Activated naive CD4-positive, alpha-beta T cell treated with anti-CD3 and anti-CD28 coated beads, Interleukin-2, amount 10 ng/mL, durations not matched to agents 7 days and 5 days (primary cell): ENCODE measurements around the gene OR5AC2.
A peak's percentile ranks its signal among the peaks of the same experiment; 100 is the strongest.

Source experiments
- CTCF ChIA-PET: fragments of 350-600 bp; sonication (Branson Sonifier 250); formaldehyde crosslinking; loops from one replicate; lab custom pipeline; 2021; ENCODE audit warnings: antibody characterized with exemption; lab: Charles Lee
- DNase-seq: peaks from one replicate; pipeline ENCODE4 v3.0.0-alpha.2; 2020
- H3K27ac Mint-ChIP-seq: one replicate; pipeline ENCODE4 v1.8.0; 2021; ENCODE audit warnings: mild to moderate bottlenecking, moderate library complexity, mixed read lengths
- H3K27me3 Mint-ChIP-seq: one replicate; pipeline ENCODE4 v1.8.0; 2021; ENCODE audit warnings: mild to moderate bottlenecking, mixed read lengths
- H3K36me3 Mint-ChIP-seq: one replicate; pipeline ENCODE4 v1.8.0; 2021; ENCODE audit warnings: mixed read lengths
- H3K4me1 Mint-ChIP-seq: one replicate; pipeline ENCODE4 v1.8.0; 2021; ENCODE audit warnings: mixed read lengths
- H3K4me3 Mint-ChIP-seq: one replicate; pipeline ENCODE4 v1.8.0; 2021; ENCODE audit warnings: mild to moderate bottlenecking, moderate library complexity, mixed read lengths
- H3K9me3 Mint-ChIP-seq: one replicate; pipeline ENCODE4 v1.8.0; 2021; ENCODE audit warnings: mixed read lengths

Gene OR5AC2, protein sequence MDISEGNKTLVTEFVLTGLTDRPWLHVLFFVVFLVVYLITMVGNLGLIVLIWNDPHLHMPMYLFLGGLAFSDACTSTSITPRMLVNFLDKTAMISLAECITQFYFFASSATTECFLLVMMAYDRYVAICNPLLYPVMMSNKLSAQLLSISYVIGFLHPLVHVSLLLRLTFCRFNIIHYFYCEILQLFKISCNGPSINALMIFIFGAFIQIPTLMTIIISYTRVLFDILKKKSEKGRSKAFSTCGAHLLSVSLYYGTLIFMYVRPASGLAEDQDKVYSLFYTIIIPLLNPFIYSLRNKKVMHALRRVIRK

DNA sequence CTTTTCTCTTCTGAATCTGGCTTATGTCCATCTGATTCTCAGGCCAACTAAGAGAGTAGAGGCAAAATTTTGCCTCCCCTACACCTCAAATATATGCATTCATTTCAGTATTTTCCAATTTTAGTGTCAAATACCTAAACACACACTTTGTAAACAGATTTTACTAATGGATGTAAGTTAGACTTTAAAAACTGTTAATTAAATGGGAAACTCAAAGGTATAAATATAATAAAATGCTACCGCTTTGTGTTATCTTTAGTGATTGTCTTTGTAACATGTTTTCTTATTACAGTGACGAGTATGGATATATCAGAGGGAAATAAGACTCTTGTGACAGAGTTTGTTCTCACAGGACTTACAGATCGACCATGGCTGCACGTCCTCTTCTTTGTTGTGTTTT is at the start of gene OR5AC2:
OR5AC2 (plus strand) TSS at position 301 of the 400 bp plus-strand sequence; CDS start at position 301, 0 bp downstream.
- H3K27ac Mint-ChIP-seq = no peak within 1 kb of the TSS
- DNase-seq = no peak
- CTCF ChIA-PET = no interaction called here
- H3K27me3 Mint-ChIP-seq = no peaks in the 10 kb centered on the region
- H3K36me3 Mint-ChIP-seq = no peaks in the 10 kb centered on the region
- no peaks in the 10 kb centered on the region for H3K9me3 Mint-ChIP-seq
- no peak within 1 kb of the TSS for H3K4me3 Mint-ChIP-seq
- H3K4me1 Mint-ChIP-seq = no peaks in the 10 kb centered on the region

- Mint-ChIP-seq H3K27ac (peak overlapping the region; percentile 59), H3K36me3 (no peaks in the 10 kb centered on the region), H3K4me3 (no peak overlapping the region)
These were observed 48.7 kb upstream of the OR5AC2 start for GRCh38 chr3:98038286-98038685.

DNA sequence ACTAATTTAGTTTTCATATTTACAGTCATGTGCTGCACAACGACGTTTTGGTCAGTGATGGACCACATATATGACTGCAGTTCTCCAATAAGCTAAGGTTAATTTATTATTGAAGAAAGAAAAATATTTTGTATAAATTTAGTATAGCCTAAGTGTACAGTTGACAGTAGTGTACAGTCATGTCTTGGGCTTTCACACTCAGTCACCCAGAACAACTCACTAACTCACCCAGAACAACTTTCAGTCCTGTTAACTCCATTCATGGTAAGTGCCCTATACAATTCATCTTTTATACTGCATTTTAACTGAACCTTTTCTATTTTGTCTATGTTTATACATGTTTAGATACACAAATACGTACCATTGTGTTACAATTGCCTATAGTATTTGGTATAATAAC is 48.1 kb upstream of the OR5AC2 start:
- DNase-seq = no peak
- Mint-ChIP-seq H3K27me3 (peaks cover 31% of the 10 kb centered on the region), H3K9me3 (peaks cover 5% of the 10 kb centered on the region), H3K4me1 (peaks cover 22% of the 10 kb centered on the region), H3K4me3 (peak overlapping the region; percentile 80), H3K27ac (peak overlapping the region; percentile 90), H3K36me3 (no peaks in the 10 kb centered on the region)
- CTCF ChIA-PET = interaction anchor here (0.6 to 4.4 kb wide), 19 partner anchors 9 to 618 kb away, joined by 3 to 65 read pairs (median 4); partner anchors contain the start of gene CRYBG3

More at GRCh38 chr3:98038286-98038685, 48.7 kb upstream of the OR5AC2 start:
- CTCF ChIA-PET = interaction anchor here (0.6 to 4.4 kb wide), 13 partner anchors 12 to 619 kb away, joined by 3 to 65 read pairs (median 4); partner anchors contain the start of gene CRYBG3
- peaks cover 29% of the 10 kb centered on the region for H3K27me3 Mint-ChIP-seq
- peaks cover 22% of the 10 kb centered on the region for H3K4me1 Mint-ChIP-seq
- peaks cover 5% of the 10 kb centered on the region for H3K9me3 Mint-ChIP-seq
- DNase-seq = no peak

DNA sequence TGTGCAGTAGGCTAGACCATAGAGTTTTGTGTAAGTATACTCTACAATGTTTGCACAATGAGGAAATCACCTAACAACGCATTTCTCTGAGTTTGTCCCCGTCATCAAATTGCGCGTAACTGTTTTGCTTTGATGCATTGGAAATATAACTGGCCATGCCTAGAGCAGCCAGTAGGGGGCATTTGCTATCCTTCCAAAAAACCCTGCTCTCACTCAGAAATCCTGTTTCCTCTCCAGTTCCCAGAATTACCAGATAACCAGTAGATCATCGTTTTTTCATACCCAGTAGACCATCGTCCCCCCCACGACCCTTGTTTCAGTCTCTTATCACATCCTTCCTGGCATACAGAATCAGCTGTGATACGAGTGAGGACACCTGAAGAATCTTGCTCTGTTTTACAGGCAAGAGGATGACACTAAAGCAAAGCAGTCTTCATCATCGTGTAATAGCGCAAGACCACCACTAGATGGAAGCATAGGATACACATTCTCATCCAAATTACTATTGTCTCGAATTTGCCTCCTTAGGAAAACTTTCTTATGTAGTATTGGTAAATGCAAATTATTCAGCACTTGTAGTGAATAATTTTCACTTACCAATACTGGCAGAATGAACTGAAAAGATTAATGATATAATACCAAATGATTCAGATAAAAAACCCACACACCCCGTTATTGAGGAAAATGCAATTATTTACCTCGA is 47.5 kb upstream of the OR5AC2 start:
- CTCF ChIA-PET = interaction anchor here (0.8 to 4.4 kb wide), 17 partner anchors 8 to 774 kb away, joined by 3 to 65 read pairs (median 4); no protein-coding TSS in a partner anchor
- peak overlapping the region; percentile 90 for H3K27ac Mint-ChIP-seq
- H3K27me3 Mint-ChIP-seq = peaks cover 31% of the 10 kb centered on the region
- no peaks in the 10 kb centered on the region for H3K36me3 Mint-ChIP-seq
- H3K9me3 Mint-ChIP-seq = peaks cover 5% of the 10 kb centered on the region
- H3K4me1 Mint-ChIP-seq = peaks cover 22% of the 10 kb centered on the region
- H3K4me3 Mint-ChIP-seq = peak overlapping the region; percentile 80
- peak; percentile 84 for DNase-seq

GRCh38 chr3:98041350-98041749 is 45.6 kb upstream of the OR5AC2 start:
- H3K27me3 Mint-ChIP-seq = peaks cover 26% of the 10 kb centered on the region
- DNase-seq = no peak
- H3K9me3 Mint-ChIP-seq = peaks cover 5% of the 10 kb centered on the region
- H3K4me1 Mint-ChIP-seq = peaks cover 22% of the 10 kb centered on the region
- no peak overlapping the region for H3K27ac Mint-ChIP-seq
- CTCF ChIA-PET = interaction anchor here (1.0 to 4.4 kb wide), 6 partner anchors 144 to 772 kb away, joined by 3 to 65 read pairs (median 8); no protein-coding TSS in a partner anchor
- no peak overlapping the region for H3K4me3 Mint-ChIP-seq
- no peaks in the 10 kb centered on the region for H3K36me3 Mint-ChIP-seq

DNA sequence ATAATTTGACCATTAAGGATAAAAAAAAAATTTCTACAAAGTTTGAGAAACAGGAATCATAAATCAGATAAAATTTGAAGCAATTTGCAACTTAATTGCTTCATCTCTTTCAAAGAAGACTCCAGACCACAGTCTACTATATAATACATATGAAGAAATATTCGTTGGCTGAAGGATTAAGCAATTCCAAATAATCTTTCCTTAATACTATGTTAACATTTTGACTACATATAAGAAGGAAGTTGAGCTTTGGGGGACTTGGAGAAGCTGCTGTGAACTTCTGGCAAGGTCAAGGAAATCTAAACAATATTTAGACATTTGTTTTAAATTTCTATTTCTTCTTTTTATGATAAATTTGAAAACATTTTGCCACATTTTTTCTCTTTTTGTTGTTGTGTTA is 38.4 kb upstream of the OR5AC2 start:
- no peak overlapping the region for H3K4me3 Mint-ChIP-seq
- H3K36me3 Mint-ChIP-seq = no peaks in the 10 kb centered on the region
- DNase-seq = no peak
- no peaks in the 10 kb centered on the region for H3K9me3 Mint-ChIP-seq
- CTCF ChIA-PET = interaction anchor here (1.4 kb wide), 1 partner anchor 281 kb away, joined by 5 read pairs; no protein-coding TSS in a partner anchor
- no peaks in the 10 kb centered on the region for H3K4me1 Mint-ChIP-seq
- H3K27me3 Mint-ChIP-seq = no peaks in the 10 kb centered on the region
- no peak overlapping the region for H3K27ac Mint-ChIP-seq

DNA sequence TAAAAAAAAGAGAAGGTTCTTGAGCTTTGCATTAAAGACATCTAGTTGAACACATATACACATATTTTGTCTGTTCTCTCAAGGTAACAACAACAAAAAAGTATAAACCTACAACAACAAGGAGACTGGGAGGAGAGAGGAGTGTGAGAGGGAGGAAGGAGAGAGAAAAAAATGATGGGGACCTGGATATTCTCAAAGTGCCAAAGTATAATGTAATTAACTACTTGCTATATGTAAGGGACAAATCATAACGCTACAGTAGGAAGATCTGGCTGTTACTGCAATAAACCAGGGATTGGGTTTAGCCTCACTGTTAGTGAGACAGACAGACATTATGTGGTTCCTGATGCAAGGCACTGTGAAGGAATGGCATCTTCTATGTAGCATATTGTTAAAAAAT is 37.7 kb upstream of the OR5AC2 start:
- no peak overlapping the region for H3K4me3 Mint-ChIP-seq
- no peaks in the 10 kb centered on the region for H3K36me3 Mint-ChIP-seq
- no peaks in the 10 kb centered on the region for H3K4me1 Mint-ChIP-seq
- no peaks in the 10 kb centered on the region for H3K27me3 Mint-ChIP-seq
- no peak for DNase-seq
- H3K9me3 Mint-ChIP-seq = no peaks in the 10 kb centered on the region
- CTCF ChIA-PET = no interaction called here
- no peak overlapping the region for H3K27ac Mint-ChIP-seq

- Mint-ChIP-seq H3K4me3 (no peak overlapping the region), H3K9me3 (no peaks in the 10 kb centered on the region), H3K4me1 (no peaks in the 10 kb centered on the region), H3K27ac (no peak overlapping the region), H3K27me3 (peaks cover 11% of the 10 kb centered on the region), H3K36me3 (no peaks in the 10 kb centered on the region)
- CTCF ChIA-PET = no interaction called here
- no peak for DNase-seq
These were observed 30.9 kb upstream of the OR5AC2 start for GRCh38 chr3:98056035-98056434.

DNA sequence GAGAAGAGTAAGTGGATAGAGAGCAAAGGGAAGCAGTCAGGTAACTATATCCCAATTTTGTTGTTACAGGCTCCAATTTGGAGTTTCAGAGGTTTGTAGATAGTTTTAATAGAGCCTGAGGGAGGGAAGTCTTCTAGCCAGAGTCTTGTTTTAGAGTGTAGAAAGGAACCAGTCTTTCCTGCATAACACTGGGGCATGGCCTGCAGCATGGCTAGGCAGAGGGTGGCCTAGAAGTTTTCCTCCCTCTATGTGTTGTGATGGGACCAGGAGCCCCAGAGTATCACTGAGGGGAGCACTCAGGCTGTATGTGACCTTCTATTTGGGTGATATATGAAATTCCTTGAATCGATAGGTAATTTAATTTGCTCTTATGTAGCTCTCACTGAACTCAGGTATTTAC is 29.3 kb upstream of the OR5AC2 start:
- H3K9me3 Mint-ChIP-seq = no peaks in the 10 kb centered on the region
- peaks cover 11% of the 10 kb centered on the region for H3K27me3 Mint-ChIP-seq
- no peak overlapping the region for H3K4me3 Mint-ChIP-seq
- H3K36me3 Mint-ChIP-seq = no peaks in the 10 kb centered on the region
- H3K4me1 Mint-ChIP-seq = no peaks in the 10 kb centered on the region
- no peak for DNase-seq
- CTCF ChIA-PET = no interaction called here
- H3K27ac Mint-ChIP-seq = no peak overlapping the region

GRCh38 chr3:98058244-98058960 is 28.6 kb upstream of the OR5AC2 start:
- Mint-ChIP-seq H3K27me3 (peaks cover 11% of the 10 kb centered on the region), H3K4me1 (no peaks in the 10 kb centered on the region), H3K9me3 (no peaks in the 10 kb centered on the region), H3K27ac (no peak overlapping the region), H3K36me3 (no peaks in the 10 kb centered on the region), H3K4me3 (no peak overlapping the region)
- CTCF ChIA-PET = no interaction called here
- no peak for DNase-seq

- H3K9me3 Mint-ChIP-seq = no peaks in the 10 kb centered on the region
- H3K4me3 Mint-ChIP-seq = no peak overlapping the region
- H3K27me3 Mint-ChIP-seq = peaks cover 7% of the 10 kb centered on the region
- CTCF ChIA-PET = no interaction called here
- no peak for DNase-seq
- H3K36me3 Mint-ChIP-seq = no peaks in the 10 kb centered on the region
- no peaks in the 10 kb centered on the region for H3K4me1 Mint-ChIP-seq
- no peak overlapping the region for H3K27ac Mint-ChIP-seq
These were observed 18.1 kb upstream of the OR5AC2 start for GRCh38 chr3:98068824-98069223.

DNA sequence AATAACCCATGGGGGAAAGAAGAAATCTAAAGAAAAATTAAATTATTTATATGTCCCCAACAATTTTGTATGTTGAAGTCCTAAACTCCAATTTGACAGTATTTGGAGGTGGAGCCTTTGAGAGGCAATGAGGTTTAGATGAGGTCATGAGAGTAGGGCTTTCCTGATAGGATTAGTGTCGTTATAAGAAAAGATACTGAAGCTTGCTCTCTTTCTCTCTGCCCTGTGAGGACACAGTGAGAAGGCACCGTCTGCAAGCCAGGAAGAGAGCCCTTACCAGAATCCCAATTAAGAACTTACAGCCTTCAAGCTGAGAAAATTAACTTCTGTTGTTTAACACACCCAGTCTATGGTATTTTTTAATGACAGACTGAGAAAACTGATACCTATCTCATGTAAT is 16.1 kb upstream of the OR5AC2 start:
- H3K27ac Mint-ChIP-seq = no peak overlapping the region
- no peaks in the 10 kb centered on the region for H3K9me3 Mint-ChIP-seq
- no peaks in the 10 kb centered on the region for H3K4me1 Mint-ChIP-seq
- H3K36me3 Mint-ChIP-seq = no peaks in the 10 kb centered on the region
- no peak for DNase-seq
- no peaks in the 10 kb centered on the region for H3K27me3 Mint-ChIP-seq
- no peak overlapping the region for H3K4me3 Mint-ChIP-seq
- CTCF ChIA-PET = no interaction called here

DNA sequence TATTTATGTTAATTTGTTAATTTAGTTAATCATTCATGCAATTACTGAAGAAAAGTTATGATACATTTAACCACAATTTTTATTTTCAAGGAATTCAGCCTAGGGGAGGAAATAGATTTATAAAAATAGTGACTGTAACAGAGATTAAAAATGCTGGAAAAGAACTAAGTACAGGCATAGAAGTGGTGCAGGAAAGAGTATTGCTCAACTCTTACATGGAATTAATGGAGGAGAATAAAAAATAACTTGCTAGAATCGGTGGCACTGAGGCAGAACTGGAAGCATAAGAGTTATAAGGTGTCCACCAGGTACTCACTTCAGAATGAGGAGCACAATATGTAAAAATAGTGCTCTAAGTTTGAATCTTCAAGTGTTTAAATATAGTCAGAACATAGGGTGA is 13.5 kb upstream of the OR5AC2 start:
- H3K4me3 Mint-ChIP-seq = no peak overlapping the region
- no peaks in the 10 kb centered on the region for H3K36me3 Mint-ChIP-seq
- H3K27ac Mint-ChIP-seq = no peak overlapping the region
- H3K4me1 Mint-ChIP-seq = no peaks in the 10 kb centered on the region
- no peak for DNase-seq
- H3K27me3 Mint-ChIP-seq = no peaks in the 10 kb centered on the region
- CTCF ChIA-PET = no interaction called here
- H3K9me3 Mint-ChIP-seq = no peaks in the 10 kb centered on the region

DNA sequence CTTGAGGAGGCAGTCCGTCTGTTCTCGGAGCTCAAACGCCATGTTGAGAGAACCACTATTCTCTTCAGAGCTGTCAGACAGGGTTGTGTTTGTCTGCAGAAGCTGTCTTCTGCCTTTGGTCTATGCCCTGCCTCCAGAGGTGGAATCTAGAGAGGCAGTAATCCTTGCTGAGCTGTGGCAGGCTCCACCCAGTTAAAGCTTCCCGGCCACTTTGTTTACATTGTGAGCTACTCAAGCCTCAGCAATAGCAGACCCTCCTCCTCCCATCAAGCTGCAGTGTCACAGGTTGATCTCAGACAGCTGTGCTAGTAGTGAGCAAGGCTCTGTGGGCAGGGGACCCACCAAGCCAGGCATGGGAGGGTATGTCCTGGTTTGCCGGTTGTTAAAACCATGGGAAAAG is 8.9 kb downstream of the OR5AC2 start:
- Mint-ChIP-seq H3K4me1 (no peaks in the 10 kb centered on the region), H3K9me3 (no peaks in the 10 kb centered on the region), H3K4me3 (no peak overlapping the region), H3K36me3 (no peaks in the 10 kb centered on the region), H3K27me3 (no peaks in the 10 kb centered on the region), H3K27ac (no peak overlapping the region)
- DNase-seq = no peak
- CTCF ChIA-PET = no interaction called here
